ENCODE measurements around the gene ADAMTS2. TPM values are rescaled to one million over a fixed set of nuclear protein-coding genes. Genes with fewer than 3 reads are reported as not detected.

ADAMTS2 gene
- total RNA-seq, 4 donors from 2014 or later: 6.0 to 20.9 (median 13.5) TPM

- no peaks in the 10 kb centered on the region for H3K27me3 ChIP-seq
- no peaks in the 10 kb centered on the region for H3K36me3 ChIP-seq
- DNase-seq: no peak
- H3K9me3 ChIP-seq: no peaks in the 10 kb centered on the region
- in situ Hi-C loops (cut with MboI; ENCODE audit: low pct_ligation_motif_present in 1 of 4, low pct_unique_long_range_greater_than_20kb in 1 of 4, low sequenced_read_pairs in 3 of 4): no loop called here
- H3K4me1 ChIP-seq: no peaks in the 10 kb centered on the region
- 82% methylated on average over 17 of the region's 22 CpGs; no CpG with 5 or more reads in 1 of the 2 donors for WGBS, 2 donors (ENCODE audit: low coverage in 1 of 2)
- intact Hi-C loops (cut with DNase I; ENCODE audit: low total_unique reads): no loop called here
- no peak overlapping the region for H3K4me3 ChIP-seq
- H3K27ac ChIP-seq: no peak overlapping the region
- TF ChIP-seq EP300 (IDR thresholded peaks at IDR 0.05; ENCODE audit: low read depth): no peak
- TF ChIP-seq POLR2A (IDR thresholded peaks at IDR 0.05): no peak
- TF ChIP-seq CTCF (IDR thresholded peaks at IDR 0.05): no peak
- TF ChIP-seq POLR2AphosphoS5 (IDR thresholded peaks at IDR 0.05): no peak
Measured at GRCh38 chr5:179207920-179208705, 137.1 kb downstream of the ADAMTS2 start.

- in situ Hi-C loops (cut with MboI; ENCODE audit: low pct_ligation_motif_present in 1 of 4, low pct_unique_long_range_greater_than_20kb in 1 of 4, low sequenced_read_pairs in 3 of 4) (no loop called here), intact Hi-C loops (cut with DNase I; ENCODE audit: low total_unique reads) (no loop called here)
- Histone ChIP-seq H3K9me3 (no peaks in the 10 kb centered on the region), H3K4me1 (no peaks in the 10 kb centered on the region), H3K4me3 (no peak overlapping the region), H3K27me3 (no peaks in the 10 kb centered on the region), H3K36me3 (no peaks in the 10 kb centered on the region), H3K27ac (no peak overlapping the region)
- TF ChIP-seq EP300 (IDR thresholded peaks at IDR 0.05; ENCODE audit: low read depth): no peak
- no peak for TF ChIP-seq POLR2AphosphoS5 (IDR thresholded peaks at IDR 0.05)
- no peak for TF ChIP-seq CTCF (IDR thresholded peaks at IDR 0.05)
- no peak for TF ChIP-seq POLR2A (IDR thresholded peaks at IDR 0.05)
- DNase-seq: no peak
- 72% methylated on average over 18 of the region's 20 CpGs; no CpG with 5 or more reads in 1 of the 2 donors for WGBS, 2 donors (ENCODE audit: low coverage in 1 of 2)
Measured at GRCh38 chr5:179207470-179207869, 137.8 kb downstream of the ADAMTS2 start.

GRCh38 chr5:179206366-179206765 lies 138.9 kb downstream of the ADAMTS2 start:
- DNase-seq: no peak

GRCh38 chr5:179205277-179205676 lies 140.0 kb downstream of the ADAMTS2 start:
- Histone ChIP-seq H3K9me3 (no peaks in the 10 kb centered on the region), H3K27me3 (no peaks in the 10 kb centered on the region), H3K36me3 (no peaks in the 10 kb centered on the region), H3K27ac (no peak overlapping the region), H3K4me3 (no peak overlapping the region), H3K4me1 (no peaks in the 10 kb centered on the region)
- intact Hi-C loops (cut with DNase I; ENCODE audit: low total_unique reads) (no loop called here), in situ Hi-C loops (cut with MboI; ENCODE audit: low pct_ligation_motif_present in 1 of 4, low pct_unique_long_range_greater_than_20kb in 1 of 4, low sequenced_read_pairs in 3 of 4) (no loop called here)
- no peak for TF ChIP-seq EP300 (IDR thresholded peaks at IDR 0.05; ENCODE audit: low read depth)
- no peak for TF ChIP-seq POLR2A (IDR thresholded peaks at IDR 0.05)
- TF ChIP-seq CTCF (IDR thresholded peaks at IDR 0.05): no peak
- TF ChIP-seq POLR2AphosphoS5 (IDR thresholded peaks at IDR 0.05): no peak
- 79 to 98% methylated on average over 7 to 12 of the region's 12 CpGs for WGBS, 2 donors (ENCODE audit: low coverage in 1 of 2)
- DNase-seq: no peak

More at GRCh38 chr5:179206366-179206765, 138.9 kb downstream of the ADAMTS2 start:
- Histone ChIP-seq H3K27me3 (no peaks in the 10 kb centered on the region), H3K4me3 (no peak overlapping the region), H3K4me1 (no peaks in the 10 kb centered on the region), H3K27ac (no peak overlapping the region), H3K36me3 (no peaks in the 10 kb centered on the region), H3K9me3 (no peaks in the 10 kb centered on the region)
- no peak for TF ChIP-seq CTCF (IDR thresholded peaks at IDR 0.05)
- in situ Hi-C loops (cut with MboI; ENCODE audit: low pct_ligation_motif_present in 1 of 4, low pct_unique_long_range_greater_than_20kb in 1 of 4, low sequenced_read_pairs in 3 of 4): no loop called here
- intact Hi-C loops (cut with DNase I; ENCODE audit: low total_unique reads): no loop called here
- 50 to 74% methylated on average over 1 to 8 of the region's 8 CpGs for WGBS, 2 donors (ENCODE audit: low coverage in 1 of 2)

All from transverse colon (tissue), 4 donors.